Thyroid gland (tissue), 4 donors: Measurements from ENCODE around the gene CACNG7. TPM values are rescaled to one million over a fixed set of nuclear protein-coding genes. Genes with fewer than 3 reads are reported as not detected.

Experiments used
- DNase-seq, 2 donors: peaks; one replicate each; pipeline ENCODE4 v3.0.0-alpha.2; 2019
- H3K27ac ChIP-seq, 3 donors: fragments of 200-600 bp; sonication (generic); 1 replicate in 2 of 3; 2 replicates in 1 of 3; pipeline ENCODE4 v1.5.1; 2016 to 2019; ENCODE audit warnings: mild to moderate bottlenecking in 1 of 3, moderate library complexity in 1 of 3
- H3K27me3 ChIP-seq: fragments of 200-600 bp; sonication (generic); one replicate; pipeline ENCODE4 v1.5.1; 2019
- H3K36me3 ChIP-seq, 2 donors: fragments of 200-600 bp; sonication (generic); one replicate each; pipeline ENCODE4 v1.5.1; 2016 to 2019
- H3K4me1 ChIP-seq, 2 donors: fragments of 200-600 bp; sonication (generic); one replicate each; pipeline ENCODE4 v1.5.1; 2017 to 2019
- H3K4me3 ChIP-seq, 3 donors: fragments of 200-600 bp; sonication (generic); replicated peaks in 1 of 3; 1 replicate in 2 of 3; 2 replicates in 1 of 3; pipeline ENCODE4 v1.5.1; 2016; ENCODE audit warnings: mild to moderate bottlenecking in 1 of 3
- H3K9me3 ChIP-seq: fragments of 200-600 bp; sonication (generic); one replicate; pipeline ENCODE4 v1.5.1; 2017
- CTCF ChIP-seq, 6 experiments: fragments of 200-600 bp in 3 of 6; fragments of 450-650 bp in 3 of 6; sonication (generic) in 3 of 6; IDR thresholded peaks; one replicate each; pipeline ENCODE4 v1.5.1; 2016 to 2019; ENCODE audit warnings: antibody characterized with exemption in 6 of 6, mild to moderate bottlenecking in 2 of 6, inconsistent platforms in 1 of 6, moderate library complexity in 1 of 6
- POLR2A ChIP-seq, 2 donors: fragments of 450-650 bp; IDR thresholded peaks; one replicate each; pipeline ENCODE4 v1.6.1; 2017; ENCODE audit warnings: antibody characterized with exemption in 2 of 2, mild to moderate bottlenecking in 2 of 2, moderate library complexity in 1 of 2
- WGBS, 2 donors: methylation state at CpG; one replicate each; pipeline ENCODE4 v1.1.5; 2017; 5-methylcytosine and 5-hydroxymethylcytosine counted together
- intact Hi-C: fragments of 100-400 bp; cut with DNase I; formaldehyde crosslinking; loops from one replicate; pipeline ENCODE4 v1.15.1; 2023
- total RNA-seq, 4 donors: library from RNA; depleted of rRNA; stranded (reverse); fragments of >200 nt; gene quantifications; one replicate each; pipeline ENCODE4 v1.2.3, GENCODE V29; 2016

The CACNG7 gene
- total RNA-seq, 4 donors from 2014 or later: not detected

- Histone ChIP-seq H3K4me3 (no peak overlapping the region), H3K27ac (peak overlapping the region in 2 of 3 donors; percentile 2 to 28), H3K9me3 (no peaks in the 10 kb centered on the region), H3K4me1 (peaks cover 3 to 4% of the 10 kb centered on the region in 2 donors), H3K36me3 (peaks cover 14 to 15% of the 10 kb centered on the region in 2 donors), H3K27me3 (no peaks in the 10 kb centered on the region)
- intact Hi-C loops: no loop called here
- WGBS, 2 donors: 68 to 70% methylated on average over 17 of the region's 17 CpGs
- TF ChIP-seq POLR2A (IDR thresholded peaks at IDR 0.05) (no peak), CTCF (IDR thresholded peaks at IDR 0.05) (no peak)
- DNase-seq: peak; percentile 45 to 52
Observed at GRCh38 chr19:53875602-53876325, 33.3 kb upstream of the CACNG7 start.

- no peak overlapping the region for H3K4me3 ChIP-seq
- TF ChIP-seq POLR2A (IDR thresholded peaks at IDR 0.05) (no peak), CTCF (IDR thresholded peaks at IDR 0.05) (no peak)
- H3K36me3 ChIP-seq: peaks cover 14 to 15% of the 10 kb centered on the region in 2 donors
- WGBS, 2 donors: 86 to 93% methylated on average over 5 of the region's 6 CpGs
- peaks cover 3 to 10% of the 10 kb centered on the region in 2 donors for H3K4me1 ChIP-seq
- no peaks in the 10 kb centered on the region for H3K27me3 ChIP-seq
- no peak for DNase-seq
- H3K27ac ChIP-seq: peak overlapping the region in 1 of 3 donors; percentile 28
- intact Hi-C loops: no loop called here
- H3K9me3 ChIP-seq: no peaks in the 10 kb centered on the region
Observed at GRCh38 chr19:53876651-53877224, 32.3 kb upstream of the CACNG7 start.

GRCh38 chr19:53877361-53877766 is 31.7 kb upstream of the CACNG7 start:
- DNase-seq: no peak
- H3K4me3 ChIP-seq: no peak overlapping the region
- peaks cover 14 to 15% of the 10 kb centered on the region in 2 donors for H3K36me3 ChIP-seq
- no peaks in the 10 kb centered on the region for H3K9me3 ChIP-seq
- H3K27ac ChIP-seq: no peak overlapping the region
- H3K4me1 ChIP-seq: peaks cover 9 to 17% of the 10 kb centered on the region in 2 donors
- WGBS, 2 donors: 79 to 84% methylated on average over 10 of the region's 10 CpGs
- TF ChIP-seq POLR2A (IDR thresholded peaks at IDR 0.05): no peak
- no peak for TF ChIP-seq CTCF (IDR thresholded peaks at IDR 0.05)
- intact Hi-C loops: no loop called here
- H3K27me3 ChIP-seq: no peaks in the 10 kb centered on the region

GRCh38 chr19:53878776-53879139 is 30.3 kb upstream of the CACNG7 start:
- TF ChIP-seq CTCF (IDR thresholded peaks at IDR 0.05) (no peak), POLR2A (IDR thresholded peaks at IDR 0.05) (no peak)
- Histone ChIP-seq H3K36me3 (peaks cover 8 to 10% of the 10 kb centered on the region in 2 donors), H3K4me1 (peaks cover 9 to 19% of the 10 kb centered on the region in 2 donors), H3K4me3 (peak overlapping the region in 2 of 3 donors; percentile 4 to 40), H3K27ac (no peak overlapping the region), H3K9me3 (no peaks in the 10 kb centered on the region), H3K27me3 (no peaks in the 10 kb centered on the region)
- 42 to 43% methylated on average over 12 of the region's 12 CpGs for WGBS, 2 donors
- DNase-seq: no peak
- intact Hi-C loops: no loop called here
